ENCODE data around the gene PGM2. TPM values are rescaled to one million over a fixed set of nuclear protein-coding genes. Genes with fewer than 3 reads are reported as not detected.

PGM2 gene
- polyA plus RNA-seq, 4 donors, result 26.4 to 45.3 (median 37.8) TPM

DNA sequence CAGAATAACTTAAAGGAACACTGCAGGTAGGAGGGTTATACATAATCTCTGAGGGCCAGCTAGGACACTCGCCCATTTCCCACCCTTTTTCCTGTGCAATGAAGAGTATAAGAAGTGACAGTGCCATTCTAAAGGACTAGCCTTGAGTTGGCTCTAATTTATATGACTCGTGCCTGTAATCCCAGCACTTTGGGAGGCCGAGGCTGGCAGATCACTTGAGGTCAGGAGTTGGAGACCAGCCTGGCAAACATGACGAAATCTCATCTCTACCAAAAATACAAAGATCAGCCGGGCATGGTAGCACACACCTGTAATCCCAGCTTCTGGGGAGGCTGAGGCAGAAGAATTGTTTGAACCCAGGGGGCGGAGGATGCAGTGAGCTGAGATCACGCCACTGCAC is 68.8 kb downstream of the PGM2 start:
- no peak for DNase-seq (ENCODE audit: low read depth in 4 of 4, low spot score in 3 of 4)

DNA sequence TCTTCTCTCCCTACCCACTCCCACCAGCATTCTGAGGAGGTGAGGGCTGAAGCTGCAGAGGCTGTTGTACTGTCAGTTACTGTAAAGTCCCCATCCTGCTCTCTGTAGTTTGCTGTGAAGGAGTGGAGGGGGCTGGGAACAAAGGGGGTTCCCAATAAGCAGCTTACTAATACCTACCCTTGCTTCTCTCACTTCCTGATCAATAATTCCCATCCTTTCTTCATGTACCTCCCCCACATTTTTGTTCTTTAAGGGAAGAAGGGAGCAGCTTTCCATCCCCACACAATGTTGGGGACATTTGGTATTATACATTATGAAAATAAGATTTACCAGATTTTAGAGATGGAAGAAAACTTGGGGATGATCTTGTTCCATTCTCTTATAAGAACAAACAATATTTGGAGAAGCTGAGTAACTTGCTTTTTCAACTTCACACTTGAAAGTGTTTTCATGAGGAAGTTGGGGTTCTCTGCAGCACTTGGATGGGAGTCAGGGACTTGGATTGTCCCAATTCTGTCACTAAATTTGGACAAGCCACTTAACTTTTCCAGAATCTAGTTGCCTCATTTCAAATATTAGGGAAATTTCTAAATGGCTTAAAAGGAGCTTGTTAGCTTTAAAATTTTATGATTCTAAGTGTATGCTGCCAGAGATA is 69.8 kb downstream of the PGM2 start:
- no peak for DNase-seq (ENCODE audit: low read depth in 4 of 4, low spot score in 3 of 4)

DNA sequence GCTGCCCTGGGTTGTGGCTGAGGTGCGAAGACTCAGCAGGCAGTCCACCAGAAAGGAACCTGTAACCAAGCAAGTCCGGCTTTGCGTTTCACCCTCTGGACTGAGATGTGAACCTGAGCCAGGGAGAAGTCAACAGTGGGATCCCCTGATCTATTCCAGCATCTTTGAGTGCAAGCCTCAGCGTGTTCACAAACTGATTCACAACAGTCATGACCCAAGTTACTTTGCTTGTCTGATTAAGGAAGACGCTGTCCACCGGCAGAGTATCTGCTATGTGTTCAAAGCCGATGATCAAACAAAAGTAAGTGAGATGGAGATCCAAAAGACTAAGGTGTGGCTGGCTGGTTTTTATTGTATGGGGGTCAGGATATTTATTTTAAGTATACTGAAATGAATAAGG is 75.7 kb downstream of the PGM2 start:
- no peak for DNase-seq (ENCODE audit: low read depth in 4 of 4, low spot score in 3 of 4)

DNA sequence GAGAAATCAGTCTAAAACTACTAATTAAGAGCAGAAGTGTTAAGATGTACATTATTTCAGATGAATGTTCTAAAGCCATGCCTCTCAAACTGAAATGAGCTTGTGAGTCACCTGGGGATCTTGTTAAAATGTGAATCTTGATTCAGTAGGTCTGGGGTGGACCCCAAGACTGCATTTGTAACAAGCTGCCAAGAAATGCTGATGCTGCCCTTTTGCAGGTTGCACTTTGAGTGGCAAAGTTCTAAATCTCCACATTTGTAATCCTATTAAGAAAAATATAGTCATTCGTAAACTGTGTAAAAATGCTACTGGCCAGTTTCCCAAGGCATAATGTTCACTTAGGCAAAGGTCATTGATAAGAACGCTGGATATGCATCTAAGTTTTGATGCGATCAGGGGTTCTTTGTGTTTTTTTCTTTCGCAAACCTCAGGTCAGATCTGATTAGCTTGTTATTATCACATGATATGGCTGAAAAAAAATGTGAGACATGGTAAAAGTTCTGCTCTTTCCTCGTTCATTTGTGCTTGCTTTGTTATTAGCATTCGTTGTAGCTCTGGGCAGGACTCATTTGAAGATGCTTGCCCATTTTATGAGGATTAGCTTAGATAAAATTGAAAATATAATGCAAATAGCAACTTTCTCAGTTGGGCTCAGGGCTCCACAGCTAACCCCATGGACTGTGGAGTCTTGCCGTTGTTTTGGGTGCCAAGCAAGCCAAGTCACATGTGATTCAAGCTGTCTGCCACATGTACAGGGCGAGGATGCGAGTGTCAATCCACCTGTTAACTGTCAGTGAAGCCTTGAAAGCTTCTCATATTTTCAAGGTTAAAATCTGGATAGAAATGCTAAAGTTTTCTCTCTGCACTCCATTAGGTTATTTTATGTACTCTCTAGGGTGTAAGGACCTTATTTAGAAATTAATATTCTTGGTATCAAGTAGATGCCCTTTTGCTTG is 76.5 kb downstream of the PGM2 start:
- DNase-seq (ENCODE audit: low read depth in 4 of 4, low spot score in 3 of 4), result no peak

DNA sequence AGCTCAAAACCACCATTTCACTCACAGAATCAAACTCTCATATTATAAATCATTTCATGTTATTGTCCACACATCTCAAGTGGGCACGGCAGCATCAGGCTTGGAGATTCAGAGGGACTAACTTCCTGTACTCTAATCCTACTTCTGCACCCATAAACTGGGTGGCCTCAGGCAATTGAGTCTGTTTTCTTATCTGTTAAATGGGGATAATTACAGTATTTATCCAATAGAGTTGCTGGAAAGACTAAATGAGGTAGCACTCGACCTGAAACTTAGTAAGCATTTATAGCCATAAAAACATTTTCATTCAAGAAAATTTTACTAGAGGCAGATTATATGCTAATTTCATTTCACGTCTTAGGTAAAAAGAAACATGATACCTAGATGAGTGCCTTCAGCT is 77.4 kb downstream of the PGM2 start:
- no peak for DNase-seq (ENCODE audit: low read depth in 4 of 4, low spot score in 3 of 4)

DNA sequence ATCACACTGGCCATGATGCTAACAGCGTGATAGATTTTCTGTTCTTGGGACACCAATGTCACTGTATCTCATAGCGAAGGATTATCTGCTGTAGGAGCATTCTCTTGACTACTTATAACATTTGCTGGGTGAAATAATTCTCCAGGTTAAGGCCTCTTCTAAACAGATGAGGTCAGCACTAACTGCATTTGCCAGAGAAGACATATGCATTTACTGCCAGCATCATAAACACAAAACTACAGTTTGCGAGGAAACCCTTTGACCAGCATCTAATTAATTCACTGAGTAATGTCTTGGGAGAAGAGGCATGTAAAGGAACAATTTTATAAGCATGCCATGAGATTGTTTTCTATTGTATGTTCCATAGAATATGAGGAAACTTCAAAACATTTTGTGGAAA is 78.3 kb downstream of the PGM2 start:
- DNase-seq (ENCODE audit: low read depth in 4 of 4, low spot score in 3 of 4), result no peak

DNA sequence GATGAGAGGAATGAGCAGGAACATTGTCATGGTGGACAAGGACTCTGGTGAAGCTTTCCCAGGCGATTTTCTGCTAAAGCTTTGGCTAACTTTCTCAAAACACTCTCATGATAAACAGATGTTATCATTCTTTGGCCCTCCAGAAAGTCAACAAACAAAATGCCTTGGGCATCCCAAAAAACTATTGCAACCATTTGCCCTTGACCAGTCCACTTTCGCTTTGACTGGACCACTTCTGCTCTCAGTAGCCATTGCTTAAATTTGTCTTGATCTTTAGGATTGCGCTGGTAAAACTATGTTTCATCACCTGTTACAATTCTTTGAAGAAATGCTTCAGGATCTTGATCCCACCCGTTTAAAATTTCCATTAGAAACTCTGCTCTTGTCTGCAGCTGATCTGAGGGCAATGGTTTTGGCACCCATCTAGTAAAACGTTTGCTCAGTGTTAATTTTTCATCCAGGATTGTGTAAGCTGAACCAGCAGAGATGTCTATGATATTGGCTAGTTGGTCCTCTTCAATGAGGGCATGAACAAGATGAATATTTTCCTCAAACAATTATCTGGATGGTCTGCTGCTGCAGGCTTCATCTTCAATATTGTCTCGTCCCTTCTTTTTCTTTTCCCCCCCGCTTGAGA is 79.2 kb downstream of the PGM2 start:
- no peak for DNase-seq (ENCODE audit: low read depth in 4 of 4, low spot score in 3 of 4)

DNA sequence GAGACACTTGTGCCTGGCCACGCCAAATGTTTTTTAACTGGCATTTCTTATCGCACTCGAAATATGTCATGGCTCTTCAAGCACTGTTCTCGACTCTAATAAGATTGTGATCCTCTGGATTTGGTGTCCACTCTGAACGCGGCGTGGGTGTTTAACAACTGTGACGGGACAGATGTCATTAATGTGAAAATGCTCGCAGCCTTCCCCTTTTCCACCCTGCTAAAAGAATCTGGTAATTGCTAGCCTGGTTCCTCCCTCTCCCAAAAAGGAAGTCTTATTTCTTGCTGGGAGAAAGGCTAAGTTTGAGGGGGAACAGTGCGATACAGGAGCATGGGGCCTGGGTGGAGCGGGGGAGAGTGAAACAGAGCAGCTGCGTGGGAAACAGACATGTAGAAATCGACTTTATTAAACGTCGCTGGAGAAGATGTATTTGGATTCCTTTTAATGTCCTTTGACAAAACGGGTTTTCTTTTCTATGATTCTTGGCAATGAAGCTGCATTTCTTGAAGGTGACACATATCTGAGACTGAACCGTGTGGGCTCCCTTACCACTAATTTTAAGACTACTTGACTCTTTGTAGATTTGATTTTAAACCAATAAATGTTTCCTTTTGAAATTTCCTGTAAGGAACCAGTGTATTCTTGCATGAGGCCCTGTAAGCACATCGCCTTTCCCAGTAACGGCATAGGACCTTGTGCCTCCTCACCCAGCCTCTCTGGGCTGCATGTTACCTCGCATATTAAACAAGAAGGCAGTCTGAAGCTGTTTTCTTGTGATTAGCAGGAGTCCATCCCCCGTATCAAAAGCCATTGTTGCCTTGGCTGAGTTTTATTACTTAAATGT is 82.2 kb downstream of the PGM2 start:
- DNase-seq (ENCODE audit: low read depth in 4 of 4, low spot score in 3 of 4), result no peak

DNA sequence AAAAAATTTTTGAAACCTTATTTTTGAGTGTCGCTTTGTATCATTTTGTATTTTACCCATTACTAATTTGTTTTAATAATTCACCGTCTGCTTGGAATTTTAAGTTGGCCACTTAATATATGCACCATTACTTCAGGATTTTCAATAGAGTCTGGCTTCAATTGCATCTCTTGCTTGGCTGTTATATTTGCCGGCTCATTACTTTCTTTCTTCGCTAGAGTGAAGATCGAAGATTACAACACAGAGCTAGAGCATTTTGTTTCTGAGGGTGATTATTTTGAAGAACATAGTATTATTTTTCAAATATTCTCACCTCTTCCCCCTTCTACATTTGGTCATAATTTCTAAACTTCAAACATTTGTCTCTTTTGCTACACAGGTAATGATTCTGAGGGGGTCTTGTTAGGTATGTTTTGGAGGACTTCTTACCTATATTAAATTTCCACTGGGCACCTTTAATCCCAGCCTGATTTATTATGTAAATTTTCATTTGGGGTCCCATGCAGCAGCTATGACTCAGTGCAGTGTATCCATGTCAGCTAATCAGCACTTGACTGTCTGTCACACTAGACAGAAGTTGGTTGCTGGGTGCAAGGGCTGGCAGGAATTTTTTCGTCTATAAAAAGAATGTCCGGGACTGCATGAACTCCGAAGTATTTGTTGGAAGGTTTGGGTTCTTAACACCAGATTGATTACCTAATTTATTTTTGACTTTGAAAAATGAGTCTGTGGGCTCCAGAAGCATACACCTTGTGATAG is 83.0 kb downstream of the PGM2 start:
- DNase-seq (ENCODE audit: low read depth in 4 of 4, low spot score in 3 of 4), result no peak

DNA sequence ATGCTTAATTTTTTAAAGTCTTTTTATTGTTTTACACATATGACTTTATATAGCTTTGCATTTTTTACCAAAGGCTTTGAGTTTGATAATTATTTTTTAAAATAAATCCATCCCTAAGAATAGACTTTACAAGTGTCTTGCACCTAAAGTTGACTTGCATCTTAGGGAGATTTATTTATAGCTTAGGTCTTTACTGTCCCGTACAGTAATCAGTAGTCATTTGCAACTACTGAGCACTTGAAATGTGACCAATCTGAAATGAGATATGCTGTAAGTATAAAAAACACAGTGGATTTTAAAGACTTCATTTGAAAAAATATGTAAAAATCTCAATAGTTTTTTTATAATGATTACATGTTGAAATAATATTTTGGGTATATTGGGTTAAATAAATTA is 83.6 kb downstream of the PGM2 start:
- no peak for DNase-seq (ENCODE audit: low read depth in 4 of 4, low spot score in 3 of 4)

Other genes starting within 250 kb of the PGM2 start
- gene RELL1, start 140.3 kb upstream of the PGM2 start, polyA plus RNA-seq (ENCODE audit: insufficient read length in 4 of 4), result 10 to 100 TPM in 3 of 4 donors, 1 to 10 TPM in 1; 9.8 to 10.4 (median 10.2) TPM
- gene TBC1D1, start 64.4 kb downstream of the PGM2 start, polyA plus RNA-seq (ENCODE audit: insufficient read length in 4 of 4), result 100 to 1,000 TPM in 3 of 4 donors, 10 to 100 TPM in 1; 48.5 to 194 (median 183) TPM
- under 1 TPM in 1 of 4 donors, not detected in 3; 0.23 TPM for gene PTTG2, start 133.7 kb downstream of the PGM2 start, polyA plus RNA-seq (ENCODE audit: insufficient read length in 4 of 4)